ENCODE results near the gene YEATS2. TPM values are rescaled to one million over a fixed set of nuclear protein-coding genes. Genes with fewer than 3 reads are reported as not detected.

The YEATS2 gene
- total and polyA plus RNA-seq, 2 donors (not counting 3 experiments of a cell fraction or from before 2014, with no cell fraction given): 30.2 to 59.9 TPM

DNA sequence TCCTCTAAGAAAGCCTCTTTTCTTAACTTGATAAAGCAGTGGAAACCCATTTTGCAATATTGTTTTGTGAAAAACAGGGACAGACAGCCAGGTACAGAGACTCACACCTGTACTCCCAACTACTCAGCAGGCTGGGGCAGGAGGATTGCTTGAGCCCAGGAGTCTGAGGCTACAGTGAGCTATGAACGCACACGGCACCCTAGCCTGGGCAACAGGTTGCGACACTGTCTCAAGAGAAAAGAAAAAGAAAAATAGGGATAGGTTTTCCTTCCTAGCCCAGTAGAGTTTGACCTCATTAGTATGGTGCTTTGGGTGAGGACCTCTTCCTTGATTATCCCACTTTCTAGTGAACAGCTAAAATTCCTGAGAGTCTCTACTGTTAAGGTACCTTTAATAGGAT lies 17.5 kb upstream of the YEATS2 start:
- Histone ChIP-seq H3K27me3 (ENCODE audit: control insufficient read depth in 2 of 2, insufficient read depth in 2 of 2, low read length in 2 of 2) (no peaks in the 10 kb centered on the region), H3K79me2 (ENCODE audit: control insufficient read depth, insufficient read depth, low read length) (no peaks in the 10 kb centered on the region), H3K4me3 (replicated peaks in 1 of 3; ENCODE audit: insufficient read depth in 1 of 3, low read depth in 1 of 3, low read length in 3 of 3) (no peak overlapping the region), H3K27ac (ENCODE audit: insufficient read depth, low read depth, low read length) (no peak overlapping the region), H3K36me3 (ENCODE audit: control insufficient read depth in 2 of 2, extremely low read depth in 1 of 2, insufficient read depth in 2 of 2, low read length in 2 of 2) (peaks cover 0 to 3% of the 10 kb centered on the region in 2 experiments), H3K9me3 (replicated peaks; ENCODE audit: control insufficient read depth, insufficient read depth, low read length) (no peaks in the 10 kb centered on the region), H3K9me1 (replicated peaks; ENCODE audit: control insufficient read depth, extremely low read depth, insufficient read depth, low read length) (no peaks in the 10 kb centered on the region), H3K4me1 (ENCODE audit: control insufficient read depth, extremely low read depth, insufficient read depth, low read length) (no peaks in the 10 kb centered on the region), H2AFZ (ENCODE audit: low read depth, low read length) (no peak overlapping the region), H3K9ac (replicated peaks; ENCODE audit: extremely low read depth, insufficient read depth, low read length) (no peak overlapping the region), H3K4me2 (ENCODE audit: insufficient read depth, low read length) (no peak overlapping the region), H4K20me1 (replicated peaks; ENCODE audit: control insufficient read depth, extremely low read depth, insufficient read depth, low read length) (no peaks in the 10 kb centered on the region)
- dilution Hi-C loops (cut with MboI; ENCODE audit: extremely low pct_ligation_motif_present, low sequenced_read_pairs) (no loop called here), intact Hi-C loops (cut with micrococcal nuclease) (no loop called here)
- FAIRE-seq (no peak), DNase-seq (ENCODE audit: low read depth, low spot score) (no peak)
- no TSS peak for BruUV-seq (replicated peaks)
- POLR2A ChIA-PET: no interaction called here
- no peak for TF ChIP-seq GATA2 (IDR thresholded peaks at IDR 0.05; ENCODE audit: insufficient read depth, insufficient read length, low read depth, low read length)
- TF ChIP-seq EZH2 (IDR thresholded peaks at IDR 0.05; ENCODE audit: borderline replicate concordance, low read depth, low read length, severe bottlenecking): no peak
- TF ChIP-seq POLR2AphosphoS5 (IDR thresholded peaks at IDR 0.05; ENCODE audit: insufficient read depth, low read depth, low read length): no peak
- TF ChIP-seq POLR2A (IDR thresholded peaks at IDR 0.05; ENCODE audit: low read depth, low read length): no peak
- TF ChIP-seq MYC (IDR thresholded peaks at IDR 0.05; ENCODE audit: low read depth, low read length): no peak
- TF ChIP-seq, protein P1, sequence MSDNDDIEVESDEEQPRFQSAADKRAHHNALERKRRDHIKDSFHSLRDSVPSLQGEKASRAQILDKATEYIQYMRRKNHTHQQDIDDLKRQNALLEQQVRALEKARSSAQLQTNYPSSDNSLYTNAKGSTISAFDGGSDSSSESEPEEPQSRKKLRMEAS (IDR thresholded peaks at IDR 0.05; ENCODE audit: insufficient read depth, insufficient read length): no peak
- TF ChIP-seq FOS (IDR thresholded peaks at IDR 0.05; ENCODE audit: borderline replicate concordance, insufficient read depth, low read length): no peak
- no peak for TF ChIP-seq JUN (IDR thresholded peaks at IDR 0.05; ENCODE audit: borderline replicate concordance, insufficient read depth, insufficient read length, low read depth)
- TF ChIP-seq, protein P2, sequence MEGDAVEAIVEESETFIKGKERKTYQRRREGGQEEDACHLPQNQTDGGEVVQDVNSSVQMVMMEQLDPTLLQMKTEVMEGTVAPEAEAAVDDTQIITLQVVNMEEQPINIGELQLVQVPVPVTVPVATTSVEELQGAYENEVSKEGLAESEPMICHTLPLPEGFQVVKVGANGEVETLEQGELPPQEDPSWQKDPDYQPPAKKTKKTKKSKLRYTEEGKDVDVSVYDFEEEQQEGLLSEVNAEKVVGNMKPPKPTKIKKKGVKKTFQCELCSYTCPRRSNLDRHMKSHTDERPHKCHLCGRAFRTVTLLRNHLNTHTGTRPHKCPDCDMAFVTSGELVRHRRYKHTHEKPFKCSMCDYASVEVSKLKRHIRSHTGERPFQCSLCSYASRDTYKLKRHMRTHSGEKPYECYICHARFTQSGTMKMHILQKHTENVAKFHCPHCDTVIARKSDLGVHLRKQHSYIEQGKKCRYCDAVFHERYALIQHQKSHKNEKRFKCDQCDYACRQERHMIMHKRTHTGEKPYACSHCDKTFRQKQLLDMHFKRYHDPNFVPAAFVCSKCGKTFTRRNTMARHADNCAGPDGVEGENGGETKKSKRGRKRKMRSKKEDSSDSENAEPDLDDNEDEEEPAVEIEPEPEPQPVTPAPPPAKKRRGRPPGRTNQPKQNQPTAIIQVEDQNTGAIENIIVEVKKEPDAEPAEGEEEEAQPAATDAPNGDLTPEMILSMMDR (IDR thresholded peaks at IDR 0.05; ENCODE audit: extremely low read depth in 1 of 2, insufficient read depth in 1 of 2, low read depth in 1 of 2, low read length in 2 of 2): no peak
- CTCF ChIA-PET: no interaction called here
